ENCODE results near the gene FAM83B. TPM values are rescaled to one million over a fixed set of nuclear protein-coding genes. Genes with fewer than 3 reads are reported as not detected.

FAM83B gene
- polyA plus RNA-seq, 1 of the 3 experiments (the other 2 are of a cell fraction), result not detected

GRCh38 chr6:54891536-54891935, 45.0 kb downstream of the FAM83B start (continued):
- TF ChIP-seq USF1 (IDR thresholded peaks at IDR 0.05; ENCODE audit: borderline replicate concordance, low read depth), result no peak
- TF ChIP-seq NFIC (IDR thresholded peaks at IDR 0.05; ENCODE audit: borderline replicate concordance), result no peak

- Histone ChIP-seq H3K4me1 (ENCODE audit: control insufficient read depth in 1 of 2, insufficient read depth in 2 of 2, low read depth in 1 of 2, low read length in 1 of 2) (no peaks in the 10 kb centered on the region), H3K4me2 (no peak overlapping the region), H3K9me3 (no peaks in the 10 kb centered on the region), H3K27ac (ENCODE audit: low read depth in 2 of 2, low read length in 1 of 2) (no peak overlapping the region), H3K27me3 (ENCODE audit: insufficient read depth) (no peaks in the 10 kb centered on the region), H3F3A (replicated peaks; ENCODE audit: insufficient read depth) (no peaks in the 10 kb centered on the region), H3K4me3 (ENCODE audit: low read depth in 2 of 2, low read length in 1 of 2) (no peak overlapping the region), H3K36me3 (replicated peaks in 1 of 2; ENCODE audit: control insufficient read depth in 1 of 2, insufficient read depth in 2 of 2, low read length in 1 of 2) (no peaks in the 10 kb centered on the region), H4K20me1 (ENCODE audit: insufficient read depth) (no peaks in the 10 kb centered on the region), H3K9me2 (no peaks in the 10 kb centered on the region), H2AFZ (ENCODE audit: low read depth) (no peak overlapping the region), H3K9ac (no peak overlapping the region), H3K79me2 (ENCODE audit: insufficient read depth) (no peaks in the 10 kb centered on the region)
- TF ChIP-seq PBX3 (IDR thresholded peaks at IDR 0.05), result no peak
- TF ChIP-seq NFIC (IDR thresholded peaks at IDR 0.05; ENCODE audit: borderline replicate concordance), result no peak
- no peak for TF ChIP-seq MXI1 (IDR thresholded peaks at IDR 0.05; ENCODE audit: low read depth, low read length)
- no peak for TF ChIP-seq EP300 (IDR thresholded peaks at IDR 0.05; ENCODE audit: borderline replicate concordance in 1 of 2, low read depth in 1 of 2, low read length in 1 of 2)
- TF ChIP-seq POLR2AphosphoS5 (IDR thresholded peaks at IDR 0.05; ENCODE audit: low read depth, low read length), result no peak
- TF ChIP-seq RXRA (IDR thresholded peaks at IDR 0.05; ENCODE audit: borderline replicate concordance, low read depth), result no peak
- TF ChIP-seq EZH2phosphoT487 (IDR thresholded peaks at IDR 0.05; ENCODE audit: borderline replicate concordance, low read depth), result no peak
- no peak for TF ChIP-seq TEAD4 (IDR thresholded peaks at IDR 0.05; ENCODE audit: borderline replicate concordance, insufficient read depth)
- TF ChIP-seq CTCF (IDR thresholded peaks at IDR 0.05), result no peak
- no peak for TF ChIP-seq GABPA (IDR thresholded peaks at IDR 0.05; ENCODE audit: low read depth)
- TF ChIP-seq MEF2A (IDR thresholded peaks at IDR 0.05; ENCODE audit: borderline replicate concordance, low read depth), result no peak
- no peak for TF ChIP-seq FOXJ3 (CRISPR knock-in tag; IDR thresholded peaks at IDR 0.05)
- no peak for TF ChIP-seq GATA2 (CRISPR knock-in tag; IDR thresholded peaks at IDR 0.05)
- no peak for TF ChIP-seq USF1 (IDR thresholded peaks at IDR 0.05; ENCODE audit: borderline replicate concordance, low read depth)
- no peak for TF ChIP-seq NRF1 (IDR thresholded peaks at IDR 0.05; ENCODE audit: low read depth, low read length)
- 0% methylated on average over 1 of the region's 1 CpG for WGBS (ENCODE audit: low lambda C conversion rate)
- ChIA-PET CTCF (no interaction called here), POLR2A (no interaction called here)
- DNase-seq, result no peak
These were observed 46.3 kb downstream of the FAM83B start for GRCh38 chr6:54892831-54893230.

All from SK-N-SH (cell line).